22Rv1 (cell line): ENCODE data around the gene MYLK3.

Experiments
- H3K27ac ChIP-seq: fragments of 450-650 bp; 2 replicates; pipeline ENCODE4 v1.5.1; 2017
- CTCF ChIP-seq: fragments of 450-650 bp; IDR thresholded peaks from 2 replicates; pipeline ENCODE4 v1.5.1; 2017; ENCODE audit warnings: mild to moderate bottlenecking
- ZFX ChIP-seq: fragments of 450-650 bp; IDR thresholded peaks from 2 replicates; pipeline ENCODE4 v1.6.1; 2017; ENCODE audit warnings: antibody characterized with exemption, borderline replicate concordance

The MYLK3 gene

DNA sequence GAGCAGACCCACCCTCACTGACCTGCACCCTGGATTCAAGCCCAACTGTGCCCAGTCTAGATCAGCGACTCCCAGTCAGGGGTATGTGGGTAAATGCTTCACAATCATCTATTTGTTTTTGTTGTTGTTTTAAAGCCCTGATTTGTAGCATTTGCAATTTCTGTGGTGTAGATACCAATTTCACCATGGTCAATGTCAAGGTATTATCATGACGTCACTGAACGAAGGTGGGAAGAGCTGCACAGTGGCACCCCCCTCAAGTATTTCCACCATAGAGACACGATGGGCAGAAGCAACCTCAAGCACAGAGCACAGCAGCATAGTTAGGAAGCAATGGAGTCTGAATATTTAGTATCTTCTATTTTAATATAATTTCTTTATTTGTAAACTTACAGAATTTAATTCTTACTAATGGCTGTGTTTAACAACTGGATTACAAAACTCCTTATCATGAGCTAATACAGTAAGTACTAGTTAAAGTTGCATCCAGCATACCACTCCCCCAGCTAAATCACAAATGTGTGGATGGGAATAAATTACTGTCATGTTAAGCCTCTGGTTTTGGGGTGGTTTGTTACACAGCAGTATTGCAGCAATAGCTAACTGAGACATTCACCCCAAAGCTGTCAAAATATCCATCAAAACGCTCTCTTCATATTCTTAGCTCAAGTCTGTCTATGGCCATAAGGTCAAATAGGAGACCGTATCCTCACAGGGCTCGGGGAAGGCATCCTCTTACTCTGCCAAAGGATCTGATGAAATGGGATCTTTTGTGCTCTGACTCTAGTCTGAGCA lies 33.1 kb downstream of the MYLK3 start:
- no peak for TF ChIP-seq ZFX
- TF ChIP-seq CTCF = no peak
- H3K27ac ChIP-seq = no peak overlapping the region

DNA sequence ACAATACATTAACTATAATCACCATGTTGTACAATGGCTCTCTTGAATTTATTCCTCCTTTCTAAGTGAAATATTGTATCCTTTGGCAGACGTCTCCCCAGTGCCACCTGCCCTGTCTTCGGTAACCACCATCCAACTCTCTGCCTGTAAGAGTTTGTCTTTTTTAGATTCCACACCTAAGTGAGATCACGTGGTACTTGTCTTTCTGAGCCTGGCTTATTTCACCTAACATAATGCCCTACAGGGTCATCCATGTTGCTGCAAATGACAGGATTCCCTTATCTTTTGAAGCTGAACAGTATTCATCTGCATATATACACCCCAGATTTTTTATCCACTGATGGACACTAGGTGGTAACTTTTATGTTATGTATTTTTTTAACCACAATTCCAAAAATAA lies 34.5 kb downstream of the MYLK3 start:
- no peak for TF ChIP-seq ZFX
- no peak for TF ChIP-seq CTCF
- H3K27ac ChIP-seq = no peak overlapping the region

GRCh38 chr16:46712911-46713310 lies 35.2 kb downstream of the MYLK3 start:
- H3K27ac ChIP-seq = no peak overlapping the region
- TF ChIP-seq ZFX = no peak
- no peak for TF ChIP-seq CTCF

- TF ChIP-seq ZFX (no peak), CTCF (no peak)
- H3K27ac ChIP-seq = no peak overlapping the region
Measured at GRCh38 chr16:46711106-46712058, 36.8 kb downstream of the MYLK3 start.

- TF ChIP-seq ZFX = no peak
- no peak for TF ChIP-seq CTCF
Measured at GRCh38 chr16:46709469-46710005, 38.6 kb downstream of the MYLK3 start.

DNA sequence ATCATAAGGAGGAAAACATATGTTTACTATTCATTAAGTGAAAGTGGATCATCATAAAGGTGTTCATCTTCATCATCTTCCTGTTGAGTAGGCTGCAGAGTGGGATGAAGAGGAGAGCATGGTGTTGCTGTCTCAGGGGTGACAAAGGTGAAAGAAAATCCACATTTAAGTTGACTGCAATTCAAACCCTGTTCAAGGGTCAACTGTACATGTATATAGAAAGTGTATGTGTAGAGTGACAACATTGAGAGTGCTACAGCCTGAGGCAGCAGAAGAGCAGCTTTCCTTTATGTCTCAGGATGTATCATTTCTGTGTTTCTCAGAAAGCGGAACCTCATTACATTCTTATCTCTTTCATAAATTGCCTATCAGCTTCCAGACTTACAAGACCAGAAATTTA lies 41.5 kb downstream of the MYLK3 start:
- TF ChIP-seq ZFX (no peak), CTCF (no peak)
- H3K27ac ChIP-seq = no peak overlapping the region

More at GRCh38 chr16:46709469-46710005, 38.6 kb downstream of the MYLK3 start:
- no peak overlapping the region for H3K27ac ChIP-seq

DNA sequence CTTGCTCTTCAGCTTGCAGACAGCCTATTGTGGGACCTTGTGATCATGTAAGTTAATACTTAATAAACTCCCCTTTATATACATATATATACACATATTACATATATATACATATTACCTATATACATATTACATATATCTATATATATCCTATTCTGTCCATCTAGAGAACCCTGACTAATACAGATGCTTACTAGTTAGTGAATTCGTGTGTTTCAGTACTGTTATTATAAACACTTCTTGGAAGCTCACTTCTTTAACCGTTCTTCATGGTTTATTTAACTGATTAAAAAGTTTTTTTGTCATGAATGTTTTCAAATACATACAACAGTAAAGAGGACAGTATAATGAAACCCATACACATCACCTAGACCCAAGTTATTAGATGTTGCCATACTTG lies 46.1 kb downstream of the MYLK3 start:
- TF ChIP-seq CTCF (no peak), ZFX (no peak)
- H3K27ac ChIP-seq = no peak overlapping the region
